HG03108 (cell line): Measurements from ENCODE around the gene AP1S3.

Experiments
- ATAC-seq: cut with Tn5 transposase; IDR thresholded peaks from one replicate; pipeline ENCODE4 v1.9.1; 2021; ENCODE audit warnings: moderate library complexity; ENCODE audit not compliant: unreplicated experiment

The AP1S3 gene

GRCh38 chr2:223725986-223726970, 111.1 kb downstream of the AP1S3 start:
- ATAC-seq: no peak

- ATAC-seq: no peak
Measured at GRCh38 chr2:223725494-223725893, 111.9 kb downstream of the AP1S3 start.

GRCh38 chr2:223724861-223725260, 112.5 kb downstream of the AP1S3 start:
- ATAC-seq: no peak

GRCh38 chr2:223723954-223724411, 113.4 kb downstream of the AP1S3 start:
- ATAC-seq: no peak

GRCh38 chr2:223722226-223722625, 115.2 kb downstream of the AP1S3 start:
- ATAC-seq: no peak

- no peak for ATAC-seq
Measured at GRCh38 chr2:223721746-223722145, 115.6 kb downstream of the AP1S3 start.

- ATAC-seq: no peak
Measured at GRCh38 chr2:223720367-223720766, 117.0 kb downstream of the AP1S3 start.

GRCh38 chr2:223712642-223713041, 124.7 kb downstream of the AP1S3 start:
- no peak for ATAC-seq

- no peak for ATAC-seq
Measured at GRCh38 chr2:223711596-223712326, 125.6 kb downstream of the AP1S3 start.
